ENCODE results near the gene PTPRR.

The PTPRR gene

GRCh38 chr12:70852416-70853150 is 68.0 kb downstream of the PTPRR start:
- Histone ChIP-seq H3K4me3 (ENCODE audit: low read depth, low read length) (no peak overlapping the region), H3K4me1 (ENCODE audit: control insufficient read depth, insufficient read depth, low read length) (peaks cover 23% of the 10 kb centered on the region), H3K36me3 (ENCODE audit: control insufficient read depth, insufficient read depth, low read length) (no peaks in the 10 kb centered on the region), H3K9ac (ENCODE audit: low read depth, low read length) (no peak overlapping the region), H3K9me3 (ENCODE audit: control insufficient read depth, insufficient read depth, low read length) (no peaks in the 10 kb centered on the region), H3K27me3 (ENCODE audit: control insufficient read depth, insufficient read depth, low read length) (no peaks in the 10 kb centered on the region)

GRCh38 chr12:70849265-70849960 is 71.1 kb downstream of the PTPRR start:
- Histone ChIP-seq H3K36me3 (ENCODE audit: control insufficient read depth, insufficient read depth, low read length) (no peaks in the 10 kb centered on the region), H3K9ac (ENCODE audit: low read depth, low read length) (no peak overlapping the region), H3K9me3 (ENCODE audit: control insufficient read depth, insufficient read depth, low read length) (no peaks in the 10 kb centered on the region), H3K27me3 (ENCODE audit: control insufficient read depth, insufficient read depth, low read length) (no peaks in the 10 kb centered on the region), H3K4me3 (ENCODE audit: low read depth, low read length) (no peak overlapping the region), H3K4me1 (ENCODE audit: control insufficient read depth, insufficient read depth, low read length) (peaks cover 3% of the 10 kb centered on the region)

- Histone ChIP-seq H3K9me3 (ENCODE audit: control insufficient read depth, insufficient read depth, low read length) (no peaks in the 10 kb centered on the region), H3K27me3 (ENCODE audit: control insufficient read depth, insufficient read depth, low read length) (no peaks in the 10 kb centered on the region), H3K4me3 (ENCODE audit: low read depth, low read length) (no peak overlapping the region), H3K36me3 (ENCODE audit: control insufficient read depth, insufficient read depth, low read length) (no peaks in the 10 kb centered on the region), H3K9ac (ENCODE audit: low read depth, low read length) (no peak overlapping the region), H3K4me1 (ENCODE audit: control insufficient read depth, insufficient read depth, low read length) (no peaks in the 10 kb centered on the region)
These were observed 72.7 kb downstream of the PTPRR start for GRCh38 chr12:70847871-70848270.

GRCh38 chr12:70845268-70845667 is 75.3 kb downstream of the PTPRR start:
- H3K4me1 ChIP-seq (ENCODE audit: control insufficient read depth, insufficient read depth, low read length), result no peaks in the 10 kb centered on the region
- H3K9me3 ChIP-seq (ENCODE audit: control insufficient read depth, insufficient read depth, low read length), result no peaks in the 10 kb centered on the region
- H3K27me3 ChIP-seq (ENCODE audit: control insufficient read depth, insufficient read depth, low read length), result no peaks in the 10 kb centered on the region
- no peak overlapping the region for H3K4me3 ChIP-seq (ENCODE audit: low read depth, low read length)
- no peaks in the 10 kb centered on the region for H3K36me3 ChIP-seq (ENCODE audit: control insufficient read depth, insufficient read depth, low read length)
- no peak overlapping the region for H3K9ac ChIP-seq (ENCODE audit: low read depth, low read length)

GRCh38 chr12:70843363-70843762 is 77.2 kb downstream of the PTPRR start:
- Histone ChIP-seq H3K9me3 (ENCODE audit: control insufficient read depth, insufficient read depth, low read length) (no peaks in the 10 kb centered on the region), H3K36me3 (ENCODE audit: control insufficient read depth, insufficient read depth, low read length) (no peaks in the 10 kb centered on the region), H3K4me3 (ENCODE audit: low read depth, low read length) (no peak overlapping the region), H3K27me3 (ENCODE audit: control insufficient read depth, insufficient read depth, low read length) (no peaks in the 10 kb centered on the region), H3K4me1 (ENCODE audit: control insufficient read depth, insufficient read depth, low read length) (peaks cover 4% of the 10 kb centered on the region), H3K9ac (ENCODE audit: low read depth, low read length) (no peak overlapping the region)

- Histone ChIP-seq H3K9ac (ENCODE audit: low read depth, low read length) (no peak overlapping the region), H3K4me1 (ENCODE audit: control insufficient read depth, insufficient read depth, low read length) (peaks cover 8% of the 10 kb centered on the region), H3K9me3 (ENCODE audit: control insufficient read depth, insufficient read depth, low read length) (no peaks in the 10 kb centered on the region), H3K4me3 (ENCODE audit: low read depth, low read length) (no peak overlapping the region), H3K36me3 (ENCODE audit: control insufficient read depth, insufficient read depth, low read length) (no peaks in the 10 kb centered on the region), H3K27me3 (ENCODE audit: control insufficient read depth, insufficient read depth, low read length) (no peaks in the 10 kb centered on the region)
These were observed 77.6 kb downstream of the PTPRR start for GRCh38 chr12:70842942-70843341.

GRCh38 chr12:70842136-70842535 is 78.4 kb downstream of the PTPRR start:
- Histone ChIP-seq H3K9ac (ENCODE audit: low read depth, low read length) (no peak overlapping the region), H3K9me3 (ENCODE audit: control insufficient read depth, insufficient read depth, low read length) (no peaks in the 10 kb centered on the region), H3K27me3 (ENCODE audit: control insufficient read depth, insufficient read depth, low read length) (no peaks in the 10 kb centered on the region), H3K36me3 (ENCODE audit: control insufficient read depth, insufficient read depth, low read length) (no peaks in the 10 kb centered on the region), H3K4me1 (ENCODE audit: control insufficient read depth, insufficient read depth, low read length) (peaks cover 8% of the 10 kb centered on the region), H3K4me3 (ENCODE audit: low read depth, low read length) (no peak overlapping the region)

- Histone ChIP-seq H3K9ac (ENCODE audit: low read depth, low read length) (no peak overlapping the region), H3K27me3 (ENCODE audit: control insufficient read depth, insufficient read depth, low read length) (no peaks in the 10 kb centered on the region), H3K4me1 (ENCODE audit: control insufficient read depth, insufficient read depth, low read length) (peaks cover 8% of the 10 kb centered on the region), H3K9me3 (ENCODE audit: control insufficient read depth, insufficient read depth, low read length) (no peaks in the 10 kb centered on the region), H3K4me3 (ENCODE audit: low read depth, low read length) (no peak overlapping the region), H3K36me3 (ENCODE audit: control insufficient read depth, insufficient read depth, low read length) (no peaks in the 10 kb centered on the region)
These were observed 79.7 kb downstream of the PTPRR start for GRCh38 chr12:70840656-70841350.

GRCh38 chr12:70839544-70839943 is 81.0 kb downstream of the PTPRR start:
- Histone ChIP-seq H3K4me1 (ENCODE audit: control insufficient read depth, insufficient read depth, low read length) (peaks cover 8% of the 10 kb centered on the region), H3K9me3 (ENCODE audit: control insufficient read depth, insufficient read depth, low read length) (no peaks in the 10 kb centered on the region), H3K9ac (ENCODE audit: low read depth, low read length) (no peak overlapping the region), H3K36me3 (ENCODE audit: control insufficient read depth, insufficient read depth, low read length) (no peaks in the 10 kb centered on the region), H3K27me3 (ENCODE audit: control insufficient read depth, insufficient read depth, low read length) (no peaks in the 10 kb centered on the region), H3K4me3 (ENCODE audit: low read depth, low read length) (no peak overlapping the region)

- Histone ChIP-seq H3K9ac (ENCODE audit: low read depth, low read length) (no peak overlapping the region), H3K9me3 (ENCODE audit: control insufficient read depth, insufficient read depth, low read length) (no peaks in the 10 kb centered on the region), H3K36me3 (ENCODE audit: control insufficient read depth, insufficient read depth, low read length) (no peaks in the 10 kb centered on the region), H3K27me3 (ENCODE audit: control insufficient read depth, insufficient read depth, low read length) (no peaks in the 10 kb centered on the region), H3K4me1 (ENCODE audit: control insufficient read depth, insufficient read depth, low read length) (peaks cover 8% of the 10 kb centered on the region), H3K4me3 (ENCODE audit: low read depth, low read length) (no peak overlapping the region)
These were observed 82.4 kb downstream of the PTPRR start for GRCh38 chr12:70838127-70838526.

- Histone ChIP-seq H3K27me3 (ENCODE audit: control insufficient read depth, insufficient read depth, low read length) (no peaks in the 10 kb centered on the region), H3K36me3 (ENCODE audit: control insufficient read depth, insufficient read depth, low read length) (no peaks in the 10 kb centered on the region), H3K9me3 (ENCODE audit: control insufficient read depth, insufficient read depth, low read length) (no peaks in the 10 kb centered on the region), H3K4me3 (ENCODE audit: low read depth, low read length) (no peak overlapping the region), H3K9ac (ENCODE audit: low read depth, low read length) (no peak overlapping the region), H3K4me1 (ENCODE audit: control insufficient read depth, insufficient read depth, low read length) (peaks cover 8% of the 10 kb centered on the region)
These were observed 83.5 kb downstream of the PTPRR start for GRCh38 chr12:70837026-70837425.

- no peaks in the 10 kb centered on the region for H3K36me3 ChIP-seq (ENCODE audit: control insufficient read depth, insufficient read depth, low read length)
- no peak overlapping the region for H3K9ac ChIP-seq (ENCODE audit: low read depth, low read length)
- no peaks in the 10 kb centered on the region for H3K27me3 ChIP-seq (ENCODE audit: control insufficient read depth, insufficient read depth, low read length)
- H3K4me3 ChIP-seq (ENCODE audit: low read depth, low read length), result no peak overlapping the region
- no peaks in the 10 kb centered on the region for H3K9me3 ChIP-seq (ENCODE audit: control insufficient read depth, insufficient read depth, low read length)
- H3K4me1 ChIP-seq (ENCODE audit: control insufficient read depth, insufficient read depth, low read length), result peaks cover 8% of the 10 kb centered on the region
These were observed 84.6 kb downstream of the PTPRR start for GRCh38 chr12:70835948-70836347.

Data from iPS-15b (cell line).